Mesenchymal stem cell (in vitro differentiated cells and primary cell): Measurements from ENCODE around the gene TMEM164.

Source experiments
- DNase-seq: peaks from one replicate; pipeline ENCODE4 v3.0.0-alpha.2; 2013
- H2AFZ ChIP-seq: one replicate; pipeline ENCODE4 v1.6.1; 2013; ENCODE audit warnings: low read depth, mild to moderate bottlenecking, control low read depth, inconsistent platforms, low read length, moderate library complexity
- H2AK5ac ChIP-seq: 2 replicates; pipeline ENCODE4 v1.6.1; 2013; ENCODE audit warnings: low read length, moderate library complexity, mild to moderate bottlenecking, inconsistent platforms; ENCODE audit not compliant: severe bottlenecking
- H2BK120ac ChIP-seq: one replicate; pipeline ENCODE4 v1.6.1; 2013; ENCODE audit warnings: low read depth, mild to moderate bottlenecking, inconsistent platforms, low read length, moderate library complexity
- H2BK12ac ChIP-seq, 2 experiments: one replicate each; pipeline ENCODE4 v1.6.1; 2013; ENCODE audit warnings: inconsistent platforms in 2 of 2, low read length in 2 of 2, mild to moderate bottlenecking in 2 of 2, moderate library complexity in 2 of 2, control low read depth in 1 of 2
- H2BK15ac ChIP-seq: one replicate; pipeline ENCODE4 v1.6.1; 2013; ENCODE audit warnings: mild to moderate bottlenecking, low read depth, inconsistent platforms; ENCODE audit not compliant: poor library complexity, severe bottlenecking
- H2BK5ac ChIP-seq: 2 replicates; pipeline ENCODE4 v1.6.1; 2013; ENCODE audit warnings: low read depth, mild to moderate bottlenecking, low read length, control low read depth, inconsistent platforms; ENCODE audit not compliant: poor library complexity, severe bottlenecking
- H3K14ac ChIP-seq, 2 experiments: one replicate each; pipeline ENCODE4 v1.6.1; 2013; ENCODE audit warnings: inconsistent platforms in 2 of 2, low read length in 2 of 2, control low read depth in 1 of 2, mild to moderate bottlenecking in 1 of 2, moderate library complexity in 1 of 2
- H3K18ac ChIP-seq, 2 experiments: one replicate each; pipeline ENCODE4 v1.6.1; 2013; ENCODE audit warnings: inconsistent platforms in 2 of 2, low read length in 2 of 2, control low read depth in 1 of 2, low read depth in 1 of 2, mild to moderate bottlenecking in 1 of 2
- H3K23ac ChIP-seq, 2 experiments: one replicate each; pipeline ENCODE4 v1.6.1; 2013; ENCODE audit warnings: inconsistent platforms in 2 of 2, low read length in 2 of 2, mild to moderate bottlenecking in 2 of 2, moderate library complexity in 2 of 2, control low read depth in 1 of 2
- H3K27ac ChIP-seq: 2 replicates; pipeline ENCODE4 v1.5.1; 2013; ENCODE audit warnings: mild to moderate bottlenecking, moderate library complexity, low read length, control low read depth, inconsistent platforms; ENCODE audit not compliant: poor library complexity, severe bottlenecking
- H3K27me3 ChIP-seq, 2 experiments: 2 replicates each; pipeline versions ENCODE4 v1.6.1 to v1.7.0; 2013; ENCODE audit warnings: low read length in 2 of 2, mild to moderate bottlenecking in 2 of 2, moderate library complexity in 2 of 2, control low read depth in 1 of 2, inconsistent platforms in 1 of 2; ENCODE audit not compliant: control insufficient read depth in 1 of 2, insufficient read depth in 1 of 2
- H3K36me3 ChIP-seq, 2 experiments: 2 replicates each; pipeline versions ENCODE4 v1.6.1 to v1.7.0; 2013; ENCODE audit warnings: low read length in 2 of 2, control low read depth in 1 of 2, inconsistent platforms in 1 of 2, low read depth in 1 of 2, mild to moderate bottlenecking in 1 of 2; ENCODE audit not compliant: insufficient read depth in 2 of 2, control insufficient read depth in 1 of 2
- H3K4ac ChIP-seq, 2 experiments: one replicate each; pipeline ENCODE4 v1.6.1; 2013; ENCODE audit warnings: inconsistent platforms in 2 of 2, low read length in 2 of 2, mild to moderate bottlenecking in 2 of 2, moderate library complexity in 2 of 2, control low read depth in 1 of 2, low read depth in 1 of 2
- H3K4me1 ChIP-seq: 2 replicates; pipeline ENCODE4 v1.6.1; 2013; ENCODE audit warnings: low read depth, low read length, control low read depth; ENCODE audit not compliant: control insufficient read depth, insufficient read depth
- H3K4me2 ChIP-seq: 2 replicates; pipeline ENCODE4 v1.6.1; 2013; ENCODE audit warnings: low read length, mild to moderate bottlenecking, inconsistent platforms; ENCODE audit not compliant: poor library complexity, severe bottlenecking
- H3K4me3 ChIP-seq, 2 experiments: 2 replicates each; pipeline versions ENCODE4 v1.5.1 to v1.7.0; 2013; ENCODE audit warnings: low read length in 2 of 2, mild to moderate bottlenecking in 2 of 2, control low read depth in 1 of 2, low read depth in 1 of 2; ENCODE audit not compliant: insufficient read depth in 1 of 2
- H3K79me1 ChIP-seq: replicated peaks from 2 replicates; pipeline ENCODE4 v1.6.1; 2013; ENCODE audit warnings: mild to moderate bottlenecking, control low read depth, low read length, inconsistent platforms; ENCODE audit not compliant: poor library complexity, severe bottlenecking
- H3K9ac ChIP-seq: 2 replicates; pipeline ENCODE4 v1.7.0; 2013; ENCODE audit warnings: mild to moderate bottlenecking, low read length, moderate library complexity
- H3K9me3 ChIP-seq: 2 replicates; pipeline ENCODE4 v1.7.0; 2013; ENCODE audit warnings: mild to moderate bottlenecking, low read length; ENCODE audit not compliant: control insufficient read depth
- H4K8ac ChIP-seq: one replicate; pipeline ENCODE4 v1.6.1; 2013; ENCODE audit warnings: inconsistent platforms, mild to moderate bottlenecking, low read length, moderate library complexity
- H4K91ac ChIP-seq: one replicate; pipeline ENCODE4 v1.6.1; 2013; ENCODE audit warnings: mild to moderate bottlenecking, low read length, inconsistent platforms
- WGBS: methylation state at CpG from one replicate; pipeline ENCODE4 v1.1.7; 2013; ENCODE audit warnings: mixed read lengths; 5-methylcytosine and 5-hydroxymethylcytosine counted together

The TMEM164 gene

DNA sequence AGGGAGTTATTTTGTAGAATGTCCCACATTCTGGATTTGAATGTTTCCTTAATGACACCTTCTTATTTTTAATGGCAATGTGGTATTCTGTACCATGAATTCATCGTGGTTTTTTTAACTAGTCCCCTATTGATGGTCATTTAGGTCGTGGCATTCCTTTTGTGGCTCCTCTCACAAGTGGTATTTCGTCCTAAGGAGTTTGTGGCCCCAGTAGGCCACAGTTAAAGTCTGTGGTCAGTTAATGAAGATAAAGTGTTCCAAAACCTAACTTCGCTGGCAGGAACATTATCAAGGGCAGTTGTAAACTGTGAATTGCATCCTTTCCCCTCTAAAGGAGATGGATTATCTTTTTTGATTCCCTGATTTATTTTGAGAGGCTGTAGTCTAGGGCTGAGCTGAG is 133.2 kb downstream of the TMEM164 start:
- Histone ChIP-seq H3K9ac (no peak overlapping the region), H3K4ac (no peak overlapping the region), H4K91ac (no peak overlapping the region), H3K79me1 (no peaks in the 10 kb centered on the region), H2BK15ac (no peak overlapping the region), H3K27me3 (peaks cover 0 to 16% of the 10 kb centered on the region in 2 experiments), H3K36me3 (no peaks in the 10 kb centered on the region), H3K18ac (no peak overlapping the region), H2BK120ac (no peak overlapping the region), H3K4me3 (no peak overlapping the region), H3K4me1 (no peaks in the 10 kb centered on the region), H3K27ac (no peak overlapping the region), H3K23ac (no peak overlapping the region), H3K14ac (no peak overlapping the region), H2BK12ac (no peak overlapping the region), H3K4me2 (no peak overlapping the region), H2BK5ac (no peak overlapping the region), H2AFZ (no peak overlapping the region), H3K9me3 (no peaks in the 10 kb centered on the region), H4K8ac (no peak overlapping the region), H2AK5ac (no peak overlapping the region)
- 82% methylated on average over 3 of the region's 4 CpGs for WGBS
- no peak for DNase-seq

DNA sequence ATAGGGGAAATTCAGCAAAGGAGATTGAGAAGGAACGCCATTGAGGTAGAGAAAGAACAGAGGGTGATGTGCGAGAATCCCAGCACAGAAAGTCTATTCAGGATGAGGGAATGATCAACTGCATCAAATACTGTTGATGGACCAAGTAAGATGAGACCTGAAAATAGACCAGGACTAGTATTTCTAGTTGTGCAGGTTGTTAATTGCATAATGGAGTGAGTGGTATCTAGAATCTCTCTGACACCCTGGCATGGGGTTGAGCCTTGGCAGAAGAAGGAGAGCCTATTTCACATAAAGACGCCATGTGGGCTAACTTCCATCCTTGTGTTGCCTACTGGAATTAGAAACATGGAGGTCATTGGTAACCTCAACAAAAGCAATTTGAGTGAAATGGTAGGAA is 135.6 kb downstream of the TMEM164 start:
- no peak overlapping the region for H2BK12ac ChIP-seq
- no peak overlapping the region for H2AFZ ChIP-seq
- no peaks in the 10 kb centered on the region for H3K79me1 ChIP-seq
- H2BK15ac ChIP-seq: no peak overlapping the region
- H3K9ac ChIP-seq: no peak overlapping the region
- no peaks in the 10 kb centered on the region for H3K9me3 ChIP-seq
- H2AK5ac ChIP-seq: no peak overlapping the region
- H3K4me3 ChIP-seq: no peak overlapping the region
- no peak overlapping the region for H3K23ac ChIP-seq
- H2BK5ac ChIP-seq: no peak overlapping the region
- no peak overlapping the region for H3K14ac ChIP-seq
- H3K4me1 ChIP-seq: no peaks in the 10 kb centered on the region
- H3K18ac ChIP-seq: no peak overlapping the region
- H4K8ac ChIP-seq: no peak overlapping the region
- no peak overlapping the region for H3K4ac ChIP-seq
- peaks cover 0 to 16% of the 10 kb centered on the region in 2 experiments for H3K27me3 ChIP-seq
- DNase-seq: no peak
- no peak overlapping the region for H4K91ac ChIP-seq
- no peaks in the 10 kb centered on the region for H3K36me3 ChIP-seq
- H2BK120ac ChIP-seq: no peak overlapping the region
- H3K4me2 ChIP-seq: no peak overlapping the region
- WGBS: 98% methylated on average over 3 of the region's 3 CpGs
- no peak overlapping the region for H3K27ac ChIP-seq

DNA sequence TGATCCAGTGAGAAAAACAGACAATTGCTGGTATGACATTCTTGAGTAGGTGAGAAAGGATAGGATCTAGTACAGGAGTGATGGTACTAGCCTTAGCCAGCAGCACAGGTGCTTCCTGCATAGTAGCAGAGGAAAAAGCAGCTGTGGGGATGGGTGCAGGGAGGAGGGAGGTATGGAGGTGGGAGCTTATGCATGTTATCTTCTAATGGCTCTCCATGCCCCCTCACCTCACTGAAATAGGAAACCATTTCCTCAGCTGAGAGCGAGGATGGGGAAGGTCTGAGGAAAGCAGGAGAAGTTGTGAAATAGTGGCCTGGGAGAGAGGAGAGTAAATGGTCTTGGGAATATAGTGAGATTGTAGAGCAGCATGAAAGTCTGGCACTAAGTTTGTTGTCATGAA is 136.3 kb downstream of the TMEM164 start:
- Histone ChIP-seq H4K91ac (no peak overlapping the region), H2BK12ac (no peak overlapping the region), H3K14ac (no peak overlapping the region), H3K4me3 (no peak overlapping the region), H3K9me3 (no peaks in the 10 kb centered on the region), H2BK120ac (no peak overlapping the region), H3K4me2 (no peak overlapping the region), H3K4ac (no peak overlapping the region), H3K9ac (no peak overlapping the region), H3K23ac (no peak overlapping the region), H2AFZ (no peak overlapping the region), H3K27me3 (peaks cover 0 to 11% of the 10 kb centered on the region in 2 experiments), H3K4me1 (no peaks in the 10 kb centered on the region), H3K18ac (no peak overlapping the region), H3K79me1 (no peaks in the 10 kb centered on the region), H2BK15ac (no peak overlapping the region), H4K8ac (no peak overlapping the region), H2BK5ac (no peak overlapping the region), H3K27ac (no peak overlapping the region), H3K36me3 (no peaks in the 10 kb centered on the region), H2AK5ac (no peak overlapping the region)
- 76% methylated on average over 1 of the region's 1 CpG for WGBS
- DNase-seq: no peak

DNA sequence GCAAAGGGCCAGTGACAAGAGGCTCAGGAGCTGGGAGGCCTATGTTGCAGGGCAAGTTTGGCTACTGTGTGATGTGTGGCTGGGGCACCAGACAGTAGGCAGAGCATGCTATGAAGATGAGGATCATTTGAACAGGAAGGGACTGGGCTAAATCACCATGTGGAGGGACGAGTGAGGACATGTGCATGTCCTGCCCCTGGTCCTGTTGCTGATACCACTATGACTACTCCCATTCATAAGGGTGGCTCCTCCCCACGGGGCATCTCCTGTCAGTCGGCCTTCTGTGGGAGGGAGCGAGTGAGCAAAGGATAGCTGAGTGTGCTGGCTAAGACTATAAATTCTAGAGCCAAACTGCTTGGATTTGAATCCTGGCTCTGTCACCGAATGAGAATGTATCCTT is 139.2 kb downstream of the TMEM164 start:
- Histone ChIP-seq H3K14ac (no peak overlapping the region), H2AFZ (no peak overlapping the region), H3K4ac (no peak overlapping the region), H3K27me3 (peaks cover 0 to 18% of the 10 kb centered on the region in 2 experiments), H3K9ac (no peak overlapping the region), H3K27ac (no peak overlapping the region), H4K91ac (no peak overlapping the region), H2BK120ac (no peak overlapping the region), H2BK15ac (no peak overlapping the region), H2BK5ac (no peak overlapping the region), H3K4me1 (no peaks in the 10 kb centered on the region), H3K18ac (no peak overlapping the region), H3K36me3 (no peaks in the 10 kb centered on the region), H2BK12ac (no peak overlapping the region), H3K4me2 (no peak overlapping the region), H3K23ac (no peak overlapping the region), H4K8ac (no peak overlapping the region), H3K9me3 (no peaks in the 10 kb centered on the region), H2AK5ac (no peak overlapping the region), H3K4me3 (no peak overlapping the region), H3K79me1 (no peaks in the 10 kb centered on the region)
- DNase-seq: no peak
- 80% methylated on average over 3 of the region's 5 CpGs for WGBS
